Peyer's patch (tissue), 4 donors: ENCODE measurements around the gene GGTLC2.

Experiments used
- CTCF ChIP-seq, 6 experiments: fragments of 450-650 bp in 4 of 6; fragments of 200-600 bp in 2 of 6; sonication (generic) in 1 of 6; IDR thresholded peaks; one replicate each; pipeline ENCODE4 v1.5.1; 2017 to 2019; ENCODE audit warnings: antibody characterized with exemption in 6 of 6, mild to moderate bottlenecking in 3 of 6, moderate library complexity in 1 of 6
- POLR2A ChIP-seq, 2 donors: fragments of 450-650 bp; IDR thresholded peaks; one replicate each; pipeline ENCODE4 v1.5.1; 2017; ENCODE audit warnings: antibody characterized with exemption in 2 of 2, mild to moderate bottlenecking in 2 of 2, moderate library complexity in 2 of 2

GRCh38 chr22:22681221-22681739, 36.9 kb downstream of the GGTLC2 start:
- TF ChIP-seq CTCF (IDR thresholded peaks at IDR 0.05) = no peak
- no peak for TF ChIP-seq POLR2A (IDR thresholded peaks at IDR 0.05)
